Prostate gland (tissue), 2 donors: ENCODE measurements around the gene LCN12.

Experiments
- POLR2A ChIP-seq: fragments of 450-650 bp; IDR thresholded peaks from one replicate; pipeline ENCODE4 v1.6.1; 2016; ENCODE audit warnings: antibody characterized with exemption, mild to moderate bottlenecking
- POLR2AphosphoS5 ChIP-seq: sonication (generic); formaldehyde crosslinking; IDR thresholded peaks from one replicate; pipeline ENCODE4 v1.6.1; 2017; ENCODE audit warnings: antibody characterized with exemption
- TF ChIP-seq, protein P1 (sequence below), 4 experiments: fragments of 200-600 bp in 2 of 4; fragments of 450-650 bp in 2 of 4; sonication (generic) in 2 of 4; IDR thresholded peaks; 1 replicate in 3 of 4; 2 replicates in 1 of 4; pipeline ENCODE4 v1.5.1; 2016 to 2019; ENCODE audit warnings: antibody characterized with exemption in 4 of 4, mild to moderate bottlenecking in 2 of 4, moderate library complexity in 2 of 4

DNA sequence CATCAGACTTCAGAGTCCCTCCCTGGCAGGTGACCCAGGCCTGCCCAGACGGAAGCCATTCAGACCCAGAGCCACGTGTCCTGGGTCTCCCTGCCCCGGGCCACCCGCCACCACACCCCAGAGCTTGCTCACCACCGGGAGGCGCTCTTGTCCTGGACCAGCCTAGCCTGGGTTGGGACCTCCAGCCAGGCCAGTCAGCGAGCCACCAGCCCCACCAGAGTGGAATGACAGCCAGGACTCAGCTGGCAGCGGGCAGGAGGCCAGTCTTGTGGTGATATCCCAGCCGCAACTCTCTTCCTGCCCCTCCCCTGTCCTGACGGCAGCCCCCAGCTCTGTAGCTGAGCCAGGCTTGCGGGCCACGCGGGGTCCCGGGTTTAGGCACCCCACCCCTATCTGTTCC, 23.6 kb downstream of the LCN12 start:
- TF ChIP-seq, protein P1, sequence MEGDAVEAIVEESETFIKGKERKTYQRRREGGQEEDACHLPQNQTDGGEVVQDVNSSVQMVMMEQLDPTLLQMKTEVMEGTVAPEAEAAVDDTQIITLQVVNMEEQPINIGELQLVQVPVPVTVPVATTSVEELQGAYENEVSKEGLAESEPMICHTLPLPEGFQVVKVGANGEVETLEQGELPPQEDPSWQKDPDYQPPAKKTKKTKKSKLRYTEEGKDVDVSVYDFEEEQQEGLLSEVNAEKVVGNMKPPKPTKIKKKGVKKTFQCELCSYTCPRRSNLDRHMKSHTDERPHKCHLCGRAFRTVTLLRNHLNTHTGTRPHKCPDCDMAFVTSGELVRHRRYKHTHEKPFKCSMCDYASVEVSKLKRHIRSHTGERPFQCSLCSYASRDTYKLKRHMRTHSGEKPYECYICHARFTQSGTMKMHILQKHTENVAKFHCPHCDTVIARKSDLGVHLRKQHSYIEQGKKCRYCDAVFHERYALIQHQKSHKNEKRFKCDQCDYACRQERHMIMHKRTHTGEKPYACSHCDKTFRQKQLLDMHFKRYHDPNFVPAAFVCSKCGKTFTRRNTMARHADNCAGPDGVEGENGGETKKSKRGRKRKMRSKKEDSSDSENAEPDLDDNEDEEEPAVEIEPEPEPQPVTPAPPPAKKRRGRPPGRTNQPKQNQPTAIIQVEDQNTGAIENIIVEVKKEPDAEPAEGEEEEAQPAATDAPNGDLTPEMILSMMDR (IDR thresholded peaks at IDR 0.05), result no peak
- TF ChIP-seq POLR2A (no peak), POLR2AphosphoS5 (no peak)
